Cardiac fibroblast (primary cell): Measurements from ENCODE around the gene SLC5A1.
A peak's percentile ranks its signal among the peaks of the same experiment; 100 is the strongest.

Experiments
- DNase-seq, 2 donors: peaks; one replicate each; pipeline versions ENCODE4 v3.0.0 to v3.0.0-alpha.2; 2010; ENCODE audit warnings: low read depth in 2 of 2
- H3K4me3 ChIP-seq, 2 donors: replicated peaks in 1 of 2; 1 replicate in 1 of 2; 2 replicates in 1 of 2; pipeline ENCODE4 v1.5.1; 2011; ENCODE audit warnings: low read depth in 2 of 2, low read length in 2 of 2, mild to moderate bottlenecking in 2 of 2, moderate library complexity in 1 of 2
- CTCF ChIP-seq: IDR thresholded peaks from one replicate; pipeline ENCODE4 v1.5.1; 2011; ENCODE audit warnings: low read depth, mild to moderate bottlenecking, low read length, inconsistent platforms

The SLC5A1 gene

GRCh38 chr22:32055069-32055468 is 12.0 kb downstream of the SLC5A1 start:
- DNase-seq: no peak
- no peak overlapping the region for H3K4me3 ChIP-seq
- no peak for TF ChIP-seq CTCF

DNA sequence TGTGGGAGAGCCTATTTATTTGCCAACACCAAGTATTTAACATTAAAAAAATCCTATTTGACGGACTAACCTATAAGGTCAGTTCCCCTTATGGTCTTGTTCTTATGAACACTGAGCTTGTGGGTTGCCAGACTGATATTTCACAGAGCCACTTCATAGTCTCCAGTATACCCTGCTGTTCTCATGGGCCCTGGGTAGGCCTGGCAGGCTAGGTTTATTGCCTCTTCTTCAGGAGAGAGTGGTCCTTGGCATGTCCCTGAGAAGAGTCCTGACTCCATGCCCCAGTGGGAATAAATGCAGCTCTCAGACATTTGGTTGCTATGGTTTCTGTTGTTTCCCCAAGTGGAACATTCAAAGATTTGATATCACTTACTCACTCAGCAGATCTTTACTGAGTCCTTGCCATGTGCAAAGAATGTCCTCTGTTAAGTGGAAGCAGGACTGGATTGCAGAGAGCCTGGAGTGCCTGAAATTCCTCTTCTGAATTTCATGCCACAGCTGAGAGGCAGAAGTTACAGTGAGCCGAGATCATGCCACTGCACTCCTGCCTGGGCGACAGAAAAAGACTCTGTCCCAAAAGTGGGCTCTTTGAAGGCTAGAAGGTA is 15.7 kb downstream of the SLC5A1 start:
- DNase-seq: peak; percentile 6 to 55
- TF ChIP-seq CTCF: no peak
- no peak overlapping the region for H3K4me3 ChIP-seq

- no peak for DNase-seq
- TF ChIP-seq CTCF: no peak
- H3K4me3 ChIP-seq: no peak overlapping the region
Observed at GRCh38 chr22:32059426-32059825, 16.4 kb downstream of the SLC5A1 start.

DNA sequence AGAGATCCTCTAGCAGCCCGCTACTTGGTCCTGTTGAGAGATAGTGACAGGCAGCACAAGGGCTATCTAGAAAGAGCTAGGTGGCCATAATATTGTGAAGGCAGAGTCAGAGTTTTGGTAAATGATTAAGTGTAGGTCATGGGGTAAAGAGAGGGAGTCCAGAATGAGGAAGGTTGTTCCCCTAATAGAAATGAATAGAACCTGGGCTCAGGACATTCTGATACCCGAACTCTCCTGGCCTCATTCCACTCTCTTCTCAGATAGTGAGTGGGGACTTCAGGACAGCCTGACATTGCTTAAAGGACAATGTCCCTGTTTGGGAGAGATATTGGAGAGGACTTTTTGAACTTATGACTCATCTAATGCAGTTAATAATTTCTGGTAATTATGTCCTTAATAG is 20.6 kb downstream of the SLC5A1 start:
- H3K4me3 ChIP-seq: no peak overlapping the region
- DNase-seq: no peak
- TF ChIP-seq CTCF: no peak

DNA sequence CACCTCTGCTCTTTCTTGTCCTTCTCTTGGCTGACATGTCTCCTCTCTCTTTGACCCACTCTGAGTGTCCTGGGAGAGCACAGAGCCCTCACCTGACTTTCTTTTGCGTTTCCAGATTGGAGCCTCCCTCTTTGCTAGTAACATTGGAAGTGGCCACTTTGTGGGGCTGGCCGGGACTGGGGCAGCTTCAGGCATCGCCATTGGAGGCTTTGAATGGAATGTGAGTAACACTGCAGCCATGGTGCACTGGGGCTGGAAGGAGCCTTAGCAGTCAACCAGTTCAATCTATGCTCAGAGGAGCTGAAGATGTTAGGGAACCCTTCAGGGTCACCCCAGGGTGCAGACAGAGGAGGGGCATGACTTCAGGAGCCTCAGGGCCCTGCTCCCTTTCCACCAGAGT is 23.8 kb downstream of the SLC5A1 start:
- TF ChIP-seq CTCF: no peak
- H3K4me3 ChIP-seq: no peak overlapping the region
- DNase-seq: no peak

GRCh38 chr22:32067613-32068012 is 24.6 kb downstream of the SLC5A1 start:
- no peak overlapping the region for H3K4me3 ChIP-seq
- no peak for DNase-seq
- TF ChIP-seq CTCF: no peak
